Measurements from ENCODE around the gene TEDC1. TPM values are rescaled to one million over a fixed set of nuclear protein-coding genes. Genes with fewer than 3 reads are reported as not detected.

The TEDC1 gene
- total RNA-seq, 1 donor = 5.1 TPM

DNA sequence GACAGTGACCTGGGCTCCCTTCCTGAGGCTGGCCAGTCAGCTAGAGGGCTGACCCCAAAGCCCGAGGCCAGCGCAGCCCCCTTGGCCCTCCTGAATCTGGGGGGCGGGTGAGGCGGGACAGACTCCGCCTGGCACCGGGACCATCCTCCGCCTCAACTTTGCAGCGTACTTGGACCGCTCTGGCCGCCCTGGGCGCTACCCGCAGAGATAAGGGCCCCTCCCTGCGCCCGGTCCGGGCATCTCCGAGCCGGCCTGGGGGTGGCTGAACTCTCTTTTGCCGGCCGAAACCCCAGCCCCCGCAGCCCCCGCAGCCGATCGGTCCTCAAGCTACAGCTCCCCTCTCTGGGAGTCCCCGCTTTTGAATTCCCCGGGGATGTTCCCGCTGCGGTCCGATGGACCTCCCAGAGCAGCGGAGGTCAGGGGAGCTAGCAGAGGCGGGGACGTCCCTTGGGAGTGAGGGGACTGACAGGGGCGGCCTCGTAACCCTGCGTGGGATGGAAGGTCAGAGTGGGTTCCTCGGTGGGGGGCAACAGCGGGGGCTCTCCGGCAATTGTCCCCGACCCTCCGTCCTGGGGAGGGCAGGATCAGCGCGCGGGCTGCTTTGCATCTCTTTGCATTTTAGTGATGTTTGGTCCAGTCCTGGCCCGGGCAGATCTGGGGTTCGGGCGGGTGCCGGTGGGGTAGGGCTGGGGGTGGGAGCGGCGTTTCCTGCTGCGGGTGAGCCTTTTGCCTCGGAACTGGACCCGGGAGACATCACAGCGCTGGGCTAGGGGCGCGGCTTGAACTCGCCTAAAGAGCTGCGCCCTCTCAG is 4.7 kb upstream of the TEDC1 start, which contains the start of gene CRIP1:
CRIP1 (plus strand) TSS at position 724 of the 811 bp plus-strand sequence. CDS start 374 bp downstream, outside the sequence.
- Histone ChIP-seq H3K79me2 (ENCODE audit: insufficient read depth, low read length) (no peaks in the 10 kb centered on the region), H3K9me3 (ENCODE audit: low read depth, low read length) (no peaks in the 10 kb centered on the region), H3K4me2 (ENCODE audit: insufficient read depth, low read length) (peak within 1 kb of the TSS; percentile 28), H3K4me3 (ENCODE audit: insufficient read depth, low read length) (peak within 1 kb of the TSS; percentile 33), H3K4me1 (ENCODE audit: insufficient read depth, low read length) (peaks cover 14% of the 10 kb centered on the region), H3K36me3 (ENCODE audit: insufficient read depth, low read length) (no peaks in the 10 kb centered on the region), H4K20me1 (ENCODE audit: insufficient read depth, low read length) (no peaks in the 10 kb centered on the region), H2AFZ (ENCODE audit: low read length) (no peak within 1 kb of the TSS), H3K27me3 (ENCODE audit: insufficient read depth, low read length) (peaks cover 22% of the 10 kb centered on the region), H3K27ac (ENCODE audit: low read depth, low read length) (no peak within 1 kb of the TSS)
- DNase-seq (ENCODE audit: insufficient read length, low spot score, missing footprints) = no peak
- TF ChIP-seq, protein P1, sequence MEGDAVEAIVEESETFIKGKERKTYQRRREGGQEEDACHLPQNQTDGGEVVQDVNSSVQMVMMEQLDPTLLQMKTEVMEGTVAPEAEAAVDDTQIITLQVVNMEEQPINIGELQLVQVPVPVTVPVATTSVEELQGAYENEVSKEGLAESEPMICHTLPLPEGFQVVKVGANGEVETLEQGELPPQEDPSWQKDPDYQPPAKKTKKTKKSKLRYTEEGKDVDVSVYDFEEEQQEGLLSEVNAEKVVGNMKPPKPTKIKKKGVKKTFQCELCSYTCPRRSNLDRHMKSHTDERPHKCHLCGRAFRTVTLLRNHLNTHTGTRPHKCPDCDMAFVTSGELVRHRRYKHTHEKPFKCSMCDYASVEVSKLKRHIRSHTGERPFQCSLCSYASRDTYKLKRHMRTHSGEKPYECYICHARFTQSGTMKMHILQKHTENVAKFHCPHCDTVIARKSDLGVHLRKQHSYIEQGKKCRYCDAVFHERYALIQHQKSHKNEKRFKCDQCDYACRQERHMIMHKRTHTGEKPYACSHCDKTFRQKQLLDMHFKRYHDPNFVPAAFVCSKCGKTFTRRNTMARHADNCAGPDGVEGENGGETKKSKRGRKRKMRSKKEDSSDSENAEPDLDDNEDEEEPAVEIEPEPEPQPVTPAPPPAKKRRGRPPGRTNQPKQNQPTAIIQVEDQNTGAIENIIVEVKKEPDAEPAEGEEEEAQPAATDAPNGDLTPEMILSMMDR (IDR thresholded peaks at IDR 0.05; ENCODE audit: extremely low read depth, low read depth, low read length) = no peak

DNA sequence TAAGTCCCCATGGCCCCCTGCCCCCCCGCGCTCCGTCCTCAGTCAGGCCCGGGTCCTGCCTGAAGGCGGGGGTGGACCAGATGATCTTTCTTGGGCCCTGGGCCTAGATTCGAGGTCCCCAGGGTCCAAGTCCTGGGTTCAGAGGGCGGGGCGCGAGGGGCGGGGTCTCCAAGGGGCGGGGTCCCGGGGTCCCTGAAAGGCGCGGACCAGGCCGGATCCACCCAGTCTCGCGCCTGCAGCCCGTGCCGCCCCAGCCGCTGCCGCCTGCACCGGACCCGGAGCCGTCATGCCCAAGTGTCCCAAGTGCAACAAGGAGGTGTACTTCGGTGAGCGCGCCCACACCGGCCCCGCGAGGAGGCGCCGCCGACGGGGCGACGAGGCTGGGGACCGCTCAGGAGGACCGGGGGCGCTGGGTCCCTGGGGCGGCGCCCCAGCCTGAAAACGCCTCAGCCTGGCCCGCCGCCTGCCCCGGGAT is 4.0 kb upstream of the TEDC1 start:
- peak overlapping the region; percentile 33 for H3K4me3 ChIP-seq (ENCODE audit: insufficient read depth, low read length)
- no peak overlapping the region for H3K27ac ChIP-seq (ENCODE audit: low read depth, low read length)
- peak overlapping the region; percentile 28 for H3K4me2 ChIP-seq (ENCODE audit: insufficient read depth, low read length)
- no peaks in the 10 kb centered on the region for H3K9me3 ChIP-seq (ENCODE audit: low read depth, low read length)
- TF ChIP-seq, protein P1 (IDR thresholded peaks at IDR 0.05; ENCODE audit: extremely low read depth, low read depth, low read length) = no peak
- no peak for DNase-seq (ENCODE audit: insufficient read length, low spot score, missing footprints)
- H3K79me2 ChIP-seq (ENCODE audit: insufficient read depth, low read length) = no peaks in the 10 kb centered on the region
- no peaks in the 10 kb centered on the region for H4K20me1 ChIP-seq (ENCODE audit: insufficient read depth, low read length)
- H3K36me3 ChIP-seq (ENCODE audit: insufficient read depth, low read length) = no peaks in the 10 kb centered on the region
- no peak overlapping the region for H2AFZ ChIP-seq (ENCODE audit: low read length)
- H3K4me1 ChIP-seq (ENCODE audit: insufficient read depth, low read length) = peaks cover 9% of the 10 kb centered on the region
- H3K27me3 ChIP-seq (ENCODE audit: insufficient read depth, low read length) = peaks cover 22% of the 10 kb centered on the region

DNA sequence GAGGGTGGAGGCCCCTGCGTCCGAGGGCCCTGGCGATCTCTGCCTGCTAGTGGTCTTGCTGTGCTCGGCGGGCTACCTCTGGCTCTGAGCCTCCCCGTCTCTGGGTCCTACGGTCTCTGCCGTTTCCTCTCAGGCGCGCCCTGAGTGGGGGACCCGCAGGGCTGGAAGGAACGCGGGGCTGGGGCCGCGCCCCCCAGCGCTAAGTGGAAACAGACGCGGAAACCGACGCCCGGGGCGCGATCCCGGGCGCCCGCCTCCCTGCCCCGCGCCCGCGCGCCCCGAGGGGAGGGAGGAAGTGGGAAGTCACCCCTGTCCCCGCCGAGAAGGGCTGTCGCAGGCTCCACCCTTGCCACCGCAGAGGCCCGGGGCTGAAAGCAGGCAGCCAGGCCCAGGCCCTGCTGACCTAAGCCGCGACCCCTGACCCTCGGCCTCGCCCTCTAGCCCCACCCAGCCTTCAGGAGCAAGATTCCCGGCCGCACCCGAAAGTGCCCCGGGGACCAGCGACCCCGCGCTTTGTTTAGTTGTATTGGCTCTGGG is 3.5 kb upstream of the TEDC1 start:
- Histone ChIP-seq H4K20me1 (ENCODE audit: insufficient read depth, low read length) (peaks cover 2% of the 10 kb centered on the region), H3K4me1 (ENCODE audit: insufficient read depth, low read length) (peaks cover 4% of the 10 kb centered on the region), H3K27me3 (ENCODE audit: insufficient read depth, low read length) (peaks cover 22% of the 10 kb centered on the region), H3K4me2 (ENCODE audit: insufficient read depth, low read length) (peak overlapping the region; percentile 28), H3K79me2 (ENCODE audit: insufficient read depth, low read length) (no peaks in the 10 kb centered on the region), H3K9me3 (ENCODE audit: low read depth, low read length) (no peaks in the 10 kb centered on the region), H2AFZ (ENCODE audit: low read length) (no peak overlapping the region), H3K36me3 (ENCODE audit: insufficient read depth, low read length) (no peaks in the 10 kb centered on the region), H3K4me3 (ENCODE audit: insufficient read depth, low read length) (peak overlapping the region; percentile 33), H3K27ac (ENCODE audit: low read depth, low read length) (no peak overlapping the region)
- no peak for DNase-seq (ENCODE audit: insufficient read length, low spot score, missing footprints)
- TF ChIP-seq, protein P1 (IDR thresholded peaks at IDR 0.05; ENCODE audit: extremely low read depth, low read depth, low read length) = no peak

Data from osteoblast (primary cell).